Activated gamma-delta T cell treated with Interleukin-2 at 50 U/mL for 16 hours (primary cell): ENCODE measurements around the gene SRC.

Experiments used
- DNase-seq: peaks from one replicate; pipeline ENCODE4 v3.0.0-alpha.2; 2020

SRC gene

GRCh38 chr20:37436527-37437186 lies 90.7 kb downstream of the SRC start:
- DNase-seq: no peak

DNA sequence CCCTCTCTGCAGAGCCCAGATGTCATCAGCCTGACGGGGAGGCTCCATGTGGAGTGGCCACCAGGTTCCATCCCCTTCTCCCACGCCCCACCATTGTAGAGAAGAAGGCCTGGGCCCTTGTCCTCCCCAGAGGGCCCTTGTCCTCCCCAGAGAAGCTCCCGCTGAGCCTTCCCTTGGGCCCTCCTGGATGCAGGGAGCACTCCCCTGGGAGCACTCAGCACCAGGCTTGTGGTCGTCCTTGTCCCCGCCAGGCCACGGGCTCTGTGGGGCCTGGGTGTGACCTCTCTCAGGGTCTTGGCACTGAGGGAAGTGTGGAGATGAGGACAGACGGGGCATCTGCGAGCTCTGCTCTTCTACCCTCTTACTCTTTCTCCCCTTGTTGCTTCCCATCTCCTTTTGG lies 91.7 kb downstream of the SRC start:
- no peak for DNase-seq

DNA sequence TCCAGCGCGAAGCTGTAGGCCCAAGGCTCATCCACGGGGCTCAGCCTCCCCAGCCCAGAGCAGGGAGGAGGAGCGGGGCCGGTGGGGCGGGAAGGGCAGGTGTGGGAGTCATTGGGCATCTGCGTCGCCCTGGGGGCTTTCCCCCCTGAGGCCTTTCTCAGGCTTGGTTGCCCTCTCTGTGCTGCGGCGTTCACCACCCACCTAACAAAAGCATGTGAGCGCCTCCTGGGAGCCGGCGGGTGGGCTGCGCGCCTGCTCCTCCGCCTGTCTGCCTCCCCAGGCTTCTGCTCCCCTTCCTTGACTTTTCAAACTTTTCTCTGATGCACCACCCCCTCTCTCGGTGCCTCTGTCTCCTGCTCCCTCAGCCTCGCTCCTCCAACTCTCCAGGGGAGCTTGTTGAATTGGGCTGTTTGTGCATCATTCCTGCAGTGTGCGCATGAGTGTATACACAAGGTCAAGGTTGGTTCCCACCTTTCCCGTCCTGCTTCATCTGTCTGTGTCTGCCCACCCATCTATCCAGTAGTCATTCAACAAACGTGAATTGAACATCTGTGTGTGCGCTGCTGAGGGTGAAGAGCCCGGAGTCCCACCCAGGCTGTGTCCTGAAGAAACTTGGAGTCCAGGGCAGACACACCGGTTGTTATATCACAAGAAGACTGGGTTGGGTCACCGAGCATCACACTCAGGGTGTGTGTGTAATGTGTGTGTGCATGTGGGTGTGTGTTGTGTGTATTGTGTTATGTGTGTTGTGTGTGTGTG lies 92.7 kb downstream of the SRC start:
- no peak for DNase-seq

GRCh38 chr20:37439223-37439933 lies 93.4 kb downstream of the SRC start:
- no peak for DNase-seq

GRCh38 chr20:37441023-37441422 lies 95.1 kb downstream of the SRC start:
- DNase-seq: no peak

DNA sequence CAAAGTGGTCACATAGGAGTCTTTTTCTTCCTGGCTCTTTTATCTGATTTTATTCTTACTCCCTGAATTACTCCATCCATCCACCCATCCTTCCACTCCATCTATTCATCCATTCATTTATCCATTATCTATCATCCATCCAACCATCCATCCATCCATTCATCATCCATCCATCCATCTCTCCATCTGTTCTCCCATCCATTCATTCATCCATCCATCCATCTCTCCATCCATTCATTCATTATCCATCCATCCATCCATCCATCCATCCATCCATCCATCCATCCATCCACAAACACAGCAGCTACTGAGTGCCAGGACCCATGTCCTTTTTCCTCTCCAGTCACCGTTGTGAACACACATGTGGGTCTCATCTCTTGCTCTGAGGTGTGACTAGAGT lies 96.6 kb downstream of the SRC start:
- DNase-seq: no peak

- no peak for DNase-seq
Observed at GRCh38 chr20:37442986-37443385, 97.0 kb downstream of the SRC start.

DNA sequence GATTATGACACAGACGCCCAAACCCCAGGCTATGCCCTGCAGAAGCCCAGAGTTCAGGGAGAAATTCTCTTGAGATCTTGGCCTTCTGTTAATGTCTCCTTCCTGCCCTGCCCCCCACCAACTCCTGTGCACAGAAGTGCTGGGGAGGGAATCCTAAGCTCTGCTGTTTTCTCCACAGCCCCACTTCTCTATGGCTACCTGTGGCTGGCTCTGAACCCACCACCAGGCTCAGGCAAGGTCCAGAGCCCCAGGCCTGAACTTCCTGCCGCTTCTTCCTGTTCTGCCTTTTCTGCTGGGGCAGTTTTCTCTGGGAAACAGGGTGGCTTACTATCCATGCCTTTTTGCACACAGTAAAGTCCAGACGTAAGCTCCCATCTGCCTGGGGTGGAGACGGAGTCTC lies 97.7 kb downstream of the SRC start:
- DNase-seq: no peak

GRCh38 chr20:37445041-37445440 lies 99.1 kb downstream of the SRC start:
- no peak for DNase-seq

- no peak for DNase-seq
Observed at GRCh38 chr20:37446286-37447032, 100.5 kb downstream of the SRC start.

GRCh38 chr20:37447688-37448087 lies 101.7 kb downstream of the SRC start:
- DNase-seq: no peak

GRCh38 chr20:37449276-37449675 lies 103.3 kb downstream of the SRC start:
- DNase-seq: no peak

- DNase-seq: no peak
Observed at GRCh38 chr20:37450344-37450743, 104.4 kb downstream of the SRC start.

- DNase-seq: no peak
Observed at GRCh38 chr20:37451616-37452015, 105.7 kb downstream of the SRC start.

- DNase-seq: no peak
Observed at GRCh38 chr20:37452236-37452635, 106.3 kb downstream of the SRC start.

DNA sequence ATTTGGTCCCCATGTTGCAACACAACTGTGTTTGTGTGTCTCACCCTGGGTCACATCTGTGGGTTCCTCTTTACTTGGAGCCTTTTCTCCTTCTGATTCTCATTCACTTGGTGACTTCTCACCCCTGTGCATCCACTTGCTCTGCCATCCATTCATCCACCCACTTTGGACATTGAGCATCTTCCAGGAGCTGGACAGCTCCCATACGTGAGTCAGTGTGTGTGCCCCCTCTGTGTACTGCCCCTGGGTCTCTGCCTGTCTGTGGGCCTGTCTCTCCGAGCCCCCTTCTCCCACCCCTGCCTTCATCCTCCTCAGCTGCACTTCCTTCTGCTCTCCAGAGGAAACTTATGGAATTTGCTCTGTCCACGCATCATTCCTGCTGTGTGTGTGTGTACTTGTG lies 107.3 kb downstream of the SRC start:
- DNase-seq: no peak

DNA sequence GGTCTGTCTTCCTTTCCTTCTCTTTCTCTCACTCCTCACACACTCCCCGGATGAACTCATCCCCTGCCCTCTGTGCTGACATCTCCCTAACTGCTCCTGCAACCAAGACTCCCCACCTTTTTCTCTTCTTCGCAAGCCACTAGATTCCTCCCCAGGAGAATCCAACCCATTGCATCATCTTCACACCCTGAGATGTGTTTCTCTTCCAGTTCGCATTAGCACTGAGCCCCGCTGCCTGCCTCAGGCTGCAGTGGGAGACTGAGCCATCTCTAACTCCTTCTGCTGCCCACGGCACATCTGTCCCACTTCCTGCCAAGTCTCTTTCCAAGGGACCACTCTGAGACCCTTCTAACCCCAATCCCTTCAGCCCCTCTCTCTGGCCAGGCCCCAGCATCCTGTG lies 107.9 kb downstream of the SRC start:
- DNase-seq: no peak

DNA sequence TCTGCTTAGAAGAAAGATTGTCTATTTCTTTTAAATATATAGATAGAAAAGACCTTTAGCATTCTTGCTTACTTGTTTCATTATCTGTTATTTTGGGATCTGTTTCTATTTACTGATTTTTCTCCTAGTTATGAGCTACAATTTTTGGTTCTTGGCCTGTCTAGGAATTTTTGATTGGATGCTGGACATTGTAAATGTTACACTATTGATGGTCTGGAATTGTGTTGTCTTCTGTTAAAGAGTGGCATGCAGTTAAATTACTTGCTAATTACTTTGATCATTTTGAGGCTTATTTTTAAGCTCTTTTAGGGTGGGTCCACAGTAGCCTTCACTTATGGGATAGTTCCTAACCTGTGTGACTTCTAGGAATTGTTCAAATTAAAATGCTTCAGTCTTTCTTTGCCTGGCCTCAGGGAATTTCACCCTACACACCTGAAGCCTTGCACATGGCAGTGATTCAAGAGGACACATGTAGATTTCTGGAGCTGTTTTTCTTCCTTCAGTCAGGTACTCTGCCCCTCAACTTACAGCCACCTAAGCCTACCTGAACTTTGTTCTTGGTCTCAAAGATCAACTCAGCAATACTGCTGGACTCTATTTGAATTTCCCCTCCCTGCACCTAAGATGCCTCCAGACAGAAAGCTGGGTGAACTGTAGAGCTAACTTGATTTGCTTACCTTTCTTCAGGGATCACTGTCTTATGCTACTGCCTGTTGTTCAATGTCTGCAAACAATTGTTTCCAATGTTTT lies 108.9 kb downstream of the SRC start:
- no peak for DNase-seq
